H9 (cell line): ENCODE data around the gene LDB2. TPM values are rescaled to one million over a fixed set of nuclear protein-coding genes. Genes with fewer than 3 reads are reported as not detected.

Source experiments
- DNase-seq: peaks from one replicate; pipeline ENCODE4 v3.0.0-alpha.2; 2017
- H2AFZ ChIP-seq: one replicate; pipeline ENCODE4 v1.6.1; 2013; ENCODE audit warnings: mild to moderate bottlenecking, low read length, control low read depth, moderate library complexity
- H2AK5ac ChIP-seq: 2 replicates; pipeline ENCODE4 v1.6.1; 2013; ENCODE audit warnings: low read length, control low read depth, mixed read lengths; ENCODE audit not compliant: insufficient read length
- H2BK120ac ChIP-seq: one replicate; pipeline ENCODE4 v1.6.1; 2013; ENCODE audit warnings: low read depth, mild to moderate bottlenecking, low read length, control low read depth, inconsistent platforms; ENCODE audit not compliant: poor library complexity, severe bottlenecking
- H2BK12ac ChIP-seq: 2 replicates; pipeline ENCODE4 v1.6.1; 2013; ENCODE audit warnings: low read length, control low read depth, mixed read lengths, low read depth; ENCODE audit not compliant: insufficient read length
- H2BK15ac ChIP-seq: 2 replicates; pipeline ENCODE4 v1.6.1; 2013; ENCODE audit warnings: low read depth, low read length, control low read depth
- H2BK20ac ChIP-seq: one replicate; pipeline ENCODE4 v1.6.1; 2013; ENCODE audit warnings: low read depth, mild to moderate bottlenecking, low read length, control low read depth, inconsistent platforms; ENCODE audit not compliant: poor library complexity, severe bottlenecking
- H2BK5ac ChIP-seq: 2 replicates; pipeline ENCODE4 v1.6.1; 2013; ENCODE audit warnings: low read length, control low read depth, mixed read lengths; ENCODE audit not compliant: insufficient read length
- H3K14ac ChIP-seq: 2 replicates; pipeline ENCODE4 v1.6.1; 2013; ENCODE audit warnings: low read length, control low read depth; ENCODE audit not compliant: insufficient read depth
- H3K18ac ChIP-seq: 2 replicates; pipeline ENCODE4 v1.6.1; 2013; ENCODE audit warnings: low read depth, mild to moderate bottlenecking, mixed read lengths, low read length, control low read depth; ENCODE audit not compliant: insufficient read length
- H3K23ac ChIP-seq: 2 replicates; pipeline ENCODE4 v1.6.1; 2013; ENCODE audit warnings: low read length, control low read depth, mixed read lengths, low read depth; ENCODE audit not compliant: insufficient read length
- H3K23me2 ChIP-seq: 2 replicates; pipeline ENCODE4 v1.6.1; 2013; ENCODE audit warnings: low read depth, mild to moderate bottlenecking, mixed read lengths, low read length, control low read depth; ENCODE audit not compliant: insufficient read length, poor library complexity, severe bottlenecking
- H3K27ac ChIP-seq: 2 replicates; pipeline ENCODE4 v1.5.1; 2013; ENCODE audit warnings: low read length, control low read depth, mixed read lengths, low read depth; ENCODE audit not compliant: insufficient read length
- H3K27me3 ChIP-seq: 2 replicates; pipeline ENCODE4 v1.6.1; 2013; ENCODE audit warnings: low read length, control low read depth, inconsistent platforms; ENCODE audit not compliant: insufficient read depth
- H3K4ac ChIP-seq: 2 replicates; pipeline ENCODE4 v1.6.1; 2013; ENCODE audit warnings: low read depth, mild to moderate bottlenecking, control low read depth, inconsistent platforms, low read length, moderate library complexity
- H3K4me1 ChIP-seq: 2 replicates; pipeline ENCODE4 v1.6.1; 2013; ENCODE audit warnings: low read length, control low read depth, inconsistent platforms; ENCODE audit not compliant: insufficient read depth
- H3K4me2 ChIP-seq: 2 replicates; pipeline ENCODE4 v1.6.1; 2013; ENCODE audit warnings: low read length, control low read depth, mixed read lengths; ENCODE audit not compliant: insufficient read length, insufficient read depth
- H3K56ac ChIP-seq: 2 replicates; pipeline ENCODE4 v1.6.1; 2013; ENCODE audit warnings: low read depth, mild to moderate bottlenecking, mixed read lengths, low read length, control low read depth; ENCODE audit not compliant: insufficient read length
- H3K79me1 ChIP-seq: 2 replicates; pipeline ENCODE4 v1.6.1; 2013; ENCODE audit warnings: low read depth, mild to moderate bottlenecking, moderate library complexity, low read length, control low read depth, inconsistent platforms; ENCODE audit not compliant: insufficient read depth, poor library complexity, severe bottlenecking
- H3K79me2 ChIP-seq: 2 replicates; pipeline ENCODE4 v1.6.1; 2013; ENCODE audit warnings: low read length, control low read depth, inconsistent platforms; ENCODE audit not compliant: insufficient read depth
- H3K9ac ChIP-seq: 2 replicates; pipeline ENCODE4 v1.6.1; 2013; ENCODE audit warnings: low read length, control low read depth, mixed read lengths; ENCODE audit not compliant: insufficient read length; ENCODE audit errors: extremely low read depth
- H3K9me3 ChIP-seq: one replicate; pipeline ENCODE4 v1.6.1; 2013; ENCODE audit warnings: low read depth, low read length, inconsistent platforms; ENCODE audit not compliant: control insufficient read depth
- H3T11ph ChIP-seq: one replicate; pipeline ENCODE4 v1.6.1; 2013; ENCODE audit warnings: mild to moderate bottlenecking, low read length, control low read depth, inconsistent platforms
- H4K20me1 ChIP-seq: one replicate; pipeline ENCODE4 v1.6.1; 2013; ENCODE audit not compliant: control insufficient read depth, insufficient read length, insufficient read depth
- H4K5ac ChIP-seq: 2 replicates; pipeline ENCODE4 v1.6.1; 2013; ENCODE audit warnings: low read depth, mild to moderate bottlenecking, mixed read lengths, low read length, control low read depth; ENCODE audit not compliant: insufficient read length
- H4K8ac ChIP-seq: replicated peaks from 2 replicates; pipeline ENCODE4 v1.6.1; 2013; ENCODE audit warnings: low read length, control low read depth, mixed read lengths, low read depth; ENCODE audit not compliant: insufficient read length
- H4K91ac ChIP-seq: 2 replicates; pipeline ENCODE4 v1.6.1; 2013; ENCODE audit warnings: low read depth, mild to moderate bottlenecking, moderate library complexity, mixed read lengths, low read length, control low read depth; ENCODE audit not compliant: insufficient read length
- H3K27ac Mint-ChIP-seq, 3 experiments: 2 replicates in 2 of 3; 3 replicates in 1 of 3; pipeline ENCODE4 v1.8.0; 2020 to 2021; ENCODE audit warnings: mixed read lengths in 3 of 3, mild to moderate bottlenecking in 1 of 3, moderate library complexity in 1 of 3
- H3K27me3 Mint-ChIP-seq: 2 replicates; pipeline ENCODE4 v1.8.0; 2021; ENCODE audit warnings: low read depth, mild to moderate bottlenecking, moderate library complexity, mixed read lengths
- H3K36me3 Mint-ChIP-seq, 3 experiments: 2 replicates in 2 of 3; 3 replicates in 1 of 3; pipeline ENCODE4 v1.8.0; 2020 to 2021; ENCODE audit warnings: low read depth in 3 of 3, mixed read lengths in 3 of 3; ENCODE audit not compliant: insufficient read depth in 1 of 3
- H3K4me1 Mint-ChIP-seq, 2 experiments: 2 replicates each; pipeline ENCODE4 v1.8.0; 2020; ENCODE audit warnings: mixed read lengths in 2 of 2
- H3K4me3 Mint-ChIP-seq, 2 experiments: 2 replicates in 1 of 2; 3 replicates in 1 of 2; pipeline ENCODE4 v1.8.0; 2020 to 2021; ENCODE audit warnings: mild to moderate bottlenecking in 2 of 2, mixed read lengths in 2 of 2, moderate library complexity in 1 of 2
- H3K9me3 Mint-ChIP-seq, 2 experiments: 2 replicates in 1 of 2; 3 replicates in 1 of 2; pipeline ENCODE4 v1.8.0; 2020; ENCODE audit warnings: mild to moderate bottlenecking in 2 of 2, mixed read lengths in 2 of 2, moderate library complexity in 1 of 2
- CTCF ChIP-seq: fragments of 200-600 bp; sonication (generic); conservative IDR thresholded peaks from 3 replicates; pipeline ENCODE4 v1.8.0; 2021; ENCODE audit warnings: antibody characterized with exemption, mild to moderate bottlenecking
- WGBS: extraction: QIAGEN DNeasy Blood & Tissue Kit; methylation state at CpG from one replicate; pipeline ENCODE4 v1.1.7; 2013; ENCODE audit warnings: missing lambda C conversion rate, low lambda C conversion rate, mixed read lengths; ENCODE audit not compliant: insufficient read length; ENCODE audit errors: extremely low coverage; 5-methylcytosine and 5-hydroxymethylcytosine counted together
- total RNA-seq: library from RNA; stranded (reverse); gene quantifications from 2 replicates; pipeline ENCODE4 v1.2.1, GENCODE V29; 2021

The LDB2 gene
- total RNA-seq, 1 experiment from 2014 or later: 22.5 TPM

- Mint-ChIP-seq H3K4me3 (no peak overlapping the region), H3K27me3 (no peaks in the 10 kb centered on the region), H3K4me1 (peaks cover 5 to 9% of the 10 kb centered on the region in 2 experiments), H3K27ac (no peak overlapping the region), H3K9me3 (no peaks in the 10 kb centered on the region; a peak in 1 of 5 replicates), H3K36me3 (peaks cover 0 to 4% (median 3%) of the 10 kb centered on the region in 3 experiments; a peak in 2 of 7 replicates)
- Histone ChIP-seq H2BK5ac (no peak overlapping the region), H2BK15ac (no peak overlapping the region), H3K27ac (no peak overlapping the region), H3K79me1 (no peaks in the 10 kb centered on the region), H4K91ac (no peak overlapping the region), H2BK20ac (no peak overlapping the region), H4K20me1 (no peaks in the 10 kb centered on the region), H3K4me1 (0 out of 2 replicates have a peak, but pooled peaks cover 3% of the 10 kb centered on the region), H3K18ac (no peak overlapping the region), H2AK5ac (no peak overlapping the region), H3K23ac (no peak overlapping the region), H3T11ph (no peak overlapping the region), H3K4ac (no peak overlapping the region), H3K9ac (no peak overlapping the region), H3K23me2 (no peaks in the 10 kb centered on the region), H2BK120ac (no peak overlapping the region), H3K4me2 (no peak overlapping the region), H3K79me2 (no peaks in the 10 kb centered on the region), H4K5ac (no peak overlapping the region), H3K56ac (no peak overlapping the region), H3K14ac (no peak overlapping the region), H3K9me3 (no peaks in the 10 kb centered on the region), H4K8ac (no peak overlapping the region), H3K27me3 (no peaks in the 10 kb centered on the region), H2AFZ (no peak overlapping the region), H2BK12ac (no peak overlapping the region)
- WGBS: no CpG with 5 or more reads among the region's 3 CpGs
- DNase-seq: no peak
- no peak for TF ChIP-seq CTCF
Observed at GRCh38 chr4:16767861-16768260, 130.6 kb downstream of the LDB2 start.
